Fibroblast of lung (primary cell): Measurements from ENCODE around the gene MLC1.

Experiments used
- EZH2 ChIP-seq: IDR thresholded peaks from 2 replicates; pipeline ENCODE4 v1.5.1; 2012; ENCODE audit warnings: low read length, control low read depth, mild to moderate bottlenecking; ENCODE audit errors: missing control alignments
- TF ChIP-seq, protein P1 (sequence below), 2 donors: IDR thresholded peaks in 1 of 2; conservative IDR thresholded peaks in 1 of 2; 1 replicate in 1 of 2; 2 replicates in 1 of 2; pipeline ENCODE4 v1.5.1; 2011 to 2012; ENCODE audit warnings: low read length in 2 of 2, control low read depth in 1 of 2, inconsistent platforms in 1 of 2, low read depth in 1 of 2, mild to moderate bottlenecking in 1 of 2

DNA sequence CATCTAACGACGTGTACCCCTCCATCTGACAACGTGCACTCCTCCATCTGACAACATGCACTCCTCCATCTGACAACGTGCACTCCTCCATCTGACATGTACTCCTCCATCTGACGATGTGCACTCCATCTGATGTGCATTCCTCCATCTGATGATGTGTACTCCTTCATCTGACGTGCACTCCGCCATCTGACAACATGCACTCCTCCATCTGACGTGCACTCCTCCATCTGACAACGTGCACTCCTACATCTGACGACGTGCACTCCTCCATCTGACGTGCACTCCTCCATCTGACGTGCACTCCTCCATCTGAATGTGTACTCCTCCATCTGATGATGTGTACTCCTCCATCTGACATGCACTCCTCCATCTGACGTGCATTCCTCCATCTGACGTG, 64.6 kb downstream of the MLC1 start:
- TF ChIP-seq, protein P1, sequence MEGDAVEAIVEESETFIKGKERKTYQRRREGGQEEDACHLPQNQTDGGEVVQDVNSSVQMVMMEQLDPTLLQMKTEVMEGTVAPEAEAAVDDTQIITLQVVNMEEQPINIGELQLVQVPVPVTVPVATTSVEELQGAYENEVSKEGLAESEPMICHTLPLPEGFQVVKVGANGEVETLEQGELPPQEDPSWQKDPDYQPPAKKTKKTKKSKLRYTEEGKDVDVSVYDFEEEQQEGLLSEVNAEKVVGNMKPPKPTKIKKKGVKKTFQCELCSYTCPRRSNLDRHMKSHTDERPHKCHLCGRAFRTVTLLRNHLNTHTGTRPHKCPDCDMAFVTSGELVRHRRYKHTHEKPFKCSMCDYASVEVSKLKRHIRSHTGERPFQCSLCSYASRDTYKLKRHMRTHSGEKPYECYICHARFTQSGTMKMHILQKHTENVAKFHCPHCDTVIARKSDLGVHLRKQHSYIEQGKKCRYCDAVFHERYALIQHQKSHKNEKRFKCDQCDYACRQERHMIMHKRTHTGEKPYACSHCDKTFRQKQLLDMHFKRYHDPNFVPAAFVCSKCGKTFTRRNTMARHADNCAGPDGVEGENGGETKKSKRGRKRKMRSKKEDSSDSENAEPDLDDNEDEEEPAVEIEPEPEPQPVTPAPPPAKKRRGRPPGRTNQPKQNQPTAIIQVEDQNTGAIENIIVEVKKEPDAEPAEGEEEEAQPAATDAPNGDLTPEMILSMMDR (conservative IDR thresholded peaks at IDR 0.05 in 1 of 2, IDR thresholded peaks at IDR 0.05 in 1 of 2; ENCODE audit: low read depth in 1 of 2, low read length in 2 of 2): no peak
- TF ChIP-seq EZH2: no peak
